H1 (cell line): ENCODE data around the gene SLC1A6. TPM values are rescaled to one million over a fixed set of nuclear protein-coding genes. Genes with fewer than 3 reads are reported as not detected.

ENCODE experiments used
- CTCF ChIA-PET: fragments of 300-600 bp; sonication (Branson Sonifier 250); formaldehyde crosslinking; loops from one replicate; lab custom pipeline; 2021; ENCODE audit not compliant: partially characterized antibody; lab: Charles Lee
- POLR2A ChIA-PET: fragments of 300-600 bp; sonication (Branson Sonifier 250); formaldehyde crosslinking; loops from one replicate; lab custom pipeline; 2021; ENCODE audit warnings: inconsistent platforms; ENCODE audit not compliant: partially characterized antibody; lab: Charles Lee
- DNase-seq, 2 experiments: peaks; one replicate each; pipeline versions ENCODE4 v3.0.0 to v3.0.0-alpha.2; 2010 to 2022; ENCODE audit warnings: low spot score in 2 of 2, low read depth in 1 of 2, mixed read lengths in 1 of 2
- FAIRE-seq: peaks from 2 replicates; lab custom pipeline; 2011; peaks lifted over from hg19 to GRCh38; lab: Jason Lieb, UNC
- H2AFZ ChIP-seq: 2 replicates; pipeline ENCODE4 v1.8.1; 2012; ENCODE audit warnings: low read length, inconsistent platforms
- H2AK5ac ChIP-seq: 2 replicates; pipeline ENCODE4 v1.6.1; 2013; ENCODE audit warnings: low read depth, low read length
- H2BK120ac ChIP-seq: replicated peaks from 2 replicates; pipeline ENCODE3; 2013; ENCODE audit warnings: low read depth, low read length, inconsistent platforms
- H2BK12ac ChIP-seq: 2 replicates; pipeline ENCODE4 v1.6.1; 2013; ENCODE audit warnings: low read depth, low read length
- H2BK15ac ChIP-seq: 2 replicates; pipeline ENCODE4 v1.6.1; 2013; ENCODE audit warnings: low read length
- H2BK20ac ChIP-seq: 2 replicates; pipeline ENCODE4 v1.6.1; 2013; ENCODE audit warnings: low read length
- H2BK5ac ChIP-seq: 2 replicates; pipeline ENCODE4 v1.6.1; 2013; ENCODE audit warnings: low read depth, low read length
- H3K14ac ChIP-seq: 2 replicates; pipeline ENCODE4 v1.6.1; 2013; ENCODE audit warnings: inconsistent platforms; ENCODE audit not compliant: insufficient read length
- H3K18ac ChIP-seq: 2 replicates; pipeline ENCODE4 v1.6.1; 2013; ENCODE audit warnings: low read length; ENCODE audit errors: extremely low read depth
- H3K23ac ChIP-seq: 2 replicates; pipeline ENCODE4 v1.6.1; 2013; ENCODE audit warnings: inconsistent platforms; ENCODE audit not compliant: insufficient read length
- H3K23me2 ChIP-seq: 2 replicates; pipeline ENCODE4 v1.6.1; 2013; ENCODE audit warnings: low read depth, low read length
- H3K27ac ChIP-seq: 2 replicates; pipeline ENCODE4 v1.6.1; 2011; ENCODE audit warnings: low read depth, low read length, inconsistent platforms
- H3K27me3 ChIP-seq, 4 experiments: replicated peaks in 1 of 4; 1 replicate in 1 of 4; 2 replicates in 3 of 4; pipeline versions ENCODE4 v1.6.1 to v1.8.1; 2011 to 2013; ENCODE audit warnings: low read length in 3 of 4, mild to moderate bottlenecking in 3 of 4, inconsistent platforms in 2 of 4, mixed read lengths in 2 of 4, moderate library complexity in 1 of 4; ENCODE audit not compliant: control insufficient read depth in 3 of 4, insufficient read depth in 3 of 4; ENCODE audit errors: extremely low read depth in 1 of 4
- H3K36me3 ChIP-seq, 4 experiments: 2 replicates each; pipeline versions ENCODE4 v1.6.1 to v1.8.1; 2011 to 2013; ENCODE audit warnings: mild to moderate bottlenecking in 4 of 4, low read length in 3 of 4, moderate library complexity in 2 of 4, control low read depth in 1 of 4, inconsistent platforms in 1 of 4; ENCODE audit not compliant: insufficient read depth in 4 of 4, control insufficient read depth in 2 of 4
- H3K4ac ChIP-seq: replicated peaks from 2 replicates; pipeline ENCODE3; 2013; ENCODE audit warnings: low read length, low read depth, mixed read lengths, inconsistent platforms; ENCODE audit not compliant: insufficient read length
- H3K4me1 ChIP-seq, 4 experiments: replicated peaks in 1 of 4; 1 replicate in 1 of 4; 2 replicates in 3 of 4; pipeline versions ENCODE4 v1.6.1 to v1.8.1; 2011 to 2013; ENCODE audit warnings: low read length in 3 of 4, inconsistent platforms in 2 of 4, mixed read lengths in 1 of 4; ENCODE audit not compliant: insufficient read depth in 4 of 4, control insufficient read depth in 3 of 4
- H3K4me2 ChIP-seq, 2 experiments: 2 replicates each; pipeline versions ENCODE4 v1.6.1 to v1.8.1; 2011 to 2013; ENCODE audit warnings: low read depth in 2 of 2, low read length in 2 of 2, control low read depth in 1 of 2, inconsistent platforms in 1 of 2, mild to moderate bottlenecking in 1 of 2; ENCODE audit not compliant: insufficient read depth in 1 of 2
- H3K4me3 ChIP-seq, 4 experiments: fragments of 200-600, 300-600 bp in 1 of 4; sonication (generic), shearing (Covaris generic), sonication (Bioruptor Twin) in 1 of 4; 2 replicates each; pipeline versions ENCODE4 v1.5.1 to v1.8.1; 2011 to 2016; ENCODE audit warnings: low read length in 4 of 4, low read depth in 3 of 4, control low read depth in 2 of 4, inconsistent platforms in 2 of 4, mild to moderate bottlenecking in 2 of 4, mixed read lengths in 1 of 4, moderate library complexity in 1 of 4; ENCODE audit not compliant: insufficient read depth in 2 of 4; ENCODE audit errors: extremely low read depth in 1 of 4
- H3K56ac ChIP-seq: replicated peaks from 2 replicates; pipeline ENCODE3; 2013; ENCODE audit warnings: low read depth, mild to moderate bottlenecking, mixed read lengths, low read length, inconsistent platforms; ENCODE audit not compliant: insufficient read length
- H3K79me1 ChIP-seq: 2 replicates; pipeline ENCODE4 v1.6.1; 2013; ENCODE audit warnings: low read depth, low read length, control low read depth
- H3K79me2 ChIP-seq, 2 experiments: 2 replicates each; pipeline versions ENCODE4 v1.6.1 to v1.8.1; 2012 to 2013; ENCODE audit warnings: low read length in 2 of 2, mild to moderate bottlenecking in 2 of 2, inconsistent platforms in 1 of 2; ENCODE audit not compliant: insufficient read depth in 2 of 2, control insufficient read depth in 1 of 2
- H3K9ac ChIP-seq, 4 experiments: replicated peaks in 1 of 4; 1 replicate in 1 of 4; 2 replicates in 3 of 4; pipeline versions ENCODE4 v1.6.1 to v1.8.1; 2011 to 2013; ENCODE audit warnings: low read depth in 3 of 4, low read length in 3 of 4, control low read depth in 2 of 4, mild to moderate bottlenecking in 2 of 4, moderate library complexity in 2 of 4, inconsistent platforms in 1 of 4; ENCODE audit errors: extremely low read depth in 1 of 4
- H3K9me3 ChIP-seq, 2 experiments: 2 replicates each; pipeline versions ENCODE4 v1.6.1 to v1.8.1; 2012 to 2013; ENCODE audit warnings: mild to moderate bottlenecking in 2 of 2, moderate library complexity in 2 of 2, control low read depth in 1 of 2, inconsistent platforms in 1 of 2, low read depth in 1 of 2, low read length in 1 of 2, mixed read lengths in 1 of 2; ENCODE audit not compliant: insufficient read depth in 2 of 2
- H4K20me1 ChIP-seq, 2 experiments: replicated peaks in 1 of 2; 2 replicates each; pipeline versions ENCODE3 to v1.8.1; 2011 to 2013; ENCODE audit warnings: inconsistent platforms in 2 of 2, low read length in 2 of 2, mild to moderate bottlenecking in 1 of 2; ENCODE audit not compliant: insufficient read depth in 2 of 2, control insufficient read depth in 1 of 2
- H4K5ac ChIP-seq: 2 replicates; pipeline ENCODE4 v1.6.1; 2013; ENCODE audit warnings: low read length, low read depth, mixed read lengths, inconsistent platforms; ENCODE audit not compliant: insufficient read length
- H4K8ac ChIP-seq: 2 replicates; pipeline ENCODE4 v1.8.0; 2013; ENCODE audit warnings: mild to moderate bottlenecking, moderate library complexity, low read length, inconsistent platforms; ENCODE audit not compliant: insufficient read depth; ENCODE audit errors: extremely low read depth
- H4K91ac ChIP-seq: replicated peaks from 2 replicates; pipeline ENCODE3; 2013; ENCODE audit warnings: low read length, mixed read lengths, inconsistent platforms; ENCODE audit not compliant: insufficient read length
- FOSL1 ChIP-seq: IDR thresholded peaks from 2 replicates; pipeline ENCODE4 v1.6.1; 2011; ENCODE audit warnings: mild to moderate bottlenecking, low read depth, low read length, moderate library complexity; ENCODE audit not compliant: insufficient read depth
- GTF2F1 ChIP-seq: IDR thresholded peaks from 2 replicates; pipeline ENCODE4 v1.6.1; 2012; ENCODE audit warnings: low read depth, low read length, improper control_type of control experiment, borderline replicate concordance
- WGBS, 2 experiments: shearing (Covaris generic) in 1 of 2; methylation state at CpG; one replicate each; pipeline versions ENCODE4 v1.1.6 to v1.1.7; 2013 to 2015; ENCODE audit warnings: low lambda C conversion rate in 2 of 2, mixed read lengths in 2 of 2, inconsistent platforms in 1 of 2, low coverage in 1 of 2, missing lambda C conversion rate in 1 of 2; ENCODE audit not compliant: insufficient replicate concordance in 2 of 2, insufficient coverage in 1 of 2, insufficient read length in 1 of 2; ENCODE audit errors: extremely low coverage in 1 of 2, missing lambda C conversion rate in 1 of 2; 5-methylcytosine and 5-hydroxymethylcytosine counted together
- polyA plus RNA-seq, 7 experiments: library from polyadenylated mRNA; depleted of rRNA in 3 of 7; stranded (reverse) in 5 of 7; unstranded in 2 of 7; fragments of >200 nt in 5 of 7; fragments of 200-250 nt in 2 of 7; gene quantifications; 1 replicate in 5 of 7; 2 replicates in 1 of 7; 4 replicates in 1 of 7; pipeline versions ENCODE4 v1.2.1 to v1.2.3, GENCODE V29; 2011 to 2013; ENCODE audit warnings: missing spikeins in 2 of 7, mixed read lengths in 2 of 7
- total RNA-seq: library from RNA; stranded (reverse); fragmentation: NEBNext Ultra II Directional; extraction: Animal tissue kit (Norgen Biotek cat#: 25700); gene quantifications from 2 replicates; pipeline ENCODE4 v1.2.1, GENCODE V29; 2021

SLC1A6 gene
- total and polyA plus RNA-seq, 2 of the 8 experiments (the other 6 are each of a cell fraction or from before 2014, with no cell fraction given) = 14.0 to 26.6 TPM

DNA sequence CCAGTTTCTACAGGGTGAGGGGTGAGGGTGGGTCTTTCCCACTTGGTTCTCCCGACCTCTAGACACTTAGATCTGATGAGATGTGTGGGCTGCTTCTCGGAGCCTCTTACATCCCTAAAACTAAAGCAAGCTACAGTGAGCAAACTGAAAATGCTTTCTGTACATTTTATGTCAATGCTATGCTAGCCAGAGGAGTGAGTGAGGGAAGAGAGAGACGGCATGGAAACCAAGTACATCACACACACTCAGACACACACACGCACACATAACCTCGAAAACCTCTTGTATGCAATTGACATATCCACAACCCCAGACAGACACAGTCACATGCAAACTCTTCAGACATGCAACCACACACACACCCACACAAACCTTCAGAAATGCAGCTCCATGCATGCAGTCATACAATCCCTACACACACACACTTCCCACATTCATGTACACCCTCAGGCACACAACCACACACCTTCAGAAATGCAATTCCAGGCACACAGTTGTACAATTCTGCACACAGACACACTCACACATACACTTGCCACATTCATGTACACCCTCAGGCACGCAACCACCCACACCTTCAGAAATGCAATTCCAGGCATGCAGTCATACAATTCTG is 1.4 kb downstream of the SLC1A6 start:
- Histone ChIP-seq H4K20me1 (peaks cover 0 to 6% of the 10 kb centered on the region in 2 experiments), H4K91ac (peak overlapping the region; percentile 60), H2BK12ac (0 out of 2 replicates have a peak overlapping the region, but pooled peaks have one; percentile 2), H3K79me1 (no peaks in the 10 kb centered on the region), H3K4me3 (peak overlapping the region; percentile 69 to 86 (median 76); a peak in 5 of 8 replicates), H3K27ac (no peak overlapping the region), H3K14ac (peak overlapping the region; percentile 52), H2BK120ac (no peak overlapping the region)
- no peak for FAIRE-seq
- CTCF ChIA-PET = interaction anchor here (0.7 to 1.5 kb wide), 2 partner anchors 47 to 405 kb away, joined by 3 to 4 read pairs; no protein-coding TSS in a partner anchor
- WGBS, 2 experiments = 84% methylated on average over 6 of the region's 6 CpGs; no CpG with 5 or more reads in 1 of the 2 experiments
- no peak for DNase-seq
- no peak for TF ChIP-seq FOSL1
- no peak for TF ChIP-seq GTF2F1
- TF ChIP-seq, all 59 proteins: peak for 0
- Histone ChIP-seq H2AFZ (no peak overlapping the region), H2BK20ac (no peak overlapping the region), H2BK5ac (no peak overlapping the region), H3K23me2 (peaks cover 12% of the 10 kb centered on the region), H3K23ac (peak overlapping the region; percentile 89), H3K4me2 (peak overlapping the region; percentile 82 to 93), H2BK15ac (peak overlapping the region; percentile 92), H4K5ac (no peak overlapping the region), H3K18ac (no peak overlapping the region; the same call in 1 of the 2 replicates), H3K4ac (peak overlapping the region; percentile 57), H3K9ac (no peak overlapping the region), H3K36me3 (no peaks in the 10 kb centered on the region), H2AK5ac (no peak overlapping the region; the same call in 1 of the 2 replicates), H3K79me2 (0 out of 4 replicates have a peak, but pooled peaks cover 0 to 4% of the 10 kb centered on the region in 2 experiments), H3K4me1 (peaks cover 0 to 7% (median 3%) of the 10 kb centered on the region in 4 experiments; a peak in 3 of 7 replicates), H3K27me3 (peaks cover 0 to 7% (median 0%) of the 10 kb centered on the region in 4 experiments; a peak in 3 of 7 replicates), H3K9me3 (no peaks in the 10 kb centered on the region), H3K56ac (peak overlapping the region; percentile 77), H4K8ac (no peak overlapping the region)
- POLR2A ChIA-PET = interaction anchor here (0.6 to 3.2 kb wide), 3 partner anchors 10 to 401 kb away, joined by 3 to 12 read pairs (median 3); partner anchors contain the start of gene AKAP8
